Measurements from ENCODE around the gene VENTX.

DNA sequence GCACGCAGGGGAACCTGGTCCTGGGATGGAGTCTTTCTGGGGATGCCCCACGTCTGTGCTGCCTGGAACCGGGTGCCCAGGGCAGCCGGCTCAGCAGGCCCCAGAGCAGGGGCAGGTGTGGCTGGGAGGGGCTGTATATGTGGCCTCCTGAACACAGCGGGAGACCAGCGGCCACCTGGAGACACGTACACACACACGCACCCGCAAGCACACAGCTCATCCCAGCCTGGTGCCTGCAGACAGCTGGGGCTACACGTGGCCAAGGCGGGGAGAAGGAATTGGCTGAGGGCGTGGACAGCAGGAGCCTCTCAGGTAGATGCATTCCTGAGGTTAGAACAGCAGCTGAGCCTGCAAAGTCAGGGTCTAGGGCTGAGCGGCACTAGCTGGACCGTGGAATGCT is 25.0 kb downstream of the VENTX start:
- TF ChIP-seq, protein P1, sequence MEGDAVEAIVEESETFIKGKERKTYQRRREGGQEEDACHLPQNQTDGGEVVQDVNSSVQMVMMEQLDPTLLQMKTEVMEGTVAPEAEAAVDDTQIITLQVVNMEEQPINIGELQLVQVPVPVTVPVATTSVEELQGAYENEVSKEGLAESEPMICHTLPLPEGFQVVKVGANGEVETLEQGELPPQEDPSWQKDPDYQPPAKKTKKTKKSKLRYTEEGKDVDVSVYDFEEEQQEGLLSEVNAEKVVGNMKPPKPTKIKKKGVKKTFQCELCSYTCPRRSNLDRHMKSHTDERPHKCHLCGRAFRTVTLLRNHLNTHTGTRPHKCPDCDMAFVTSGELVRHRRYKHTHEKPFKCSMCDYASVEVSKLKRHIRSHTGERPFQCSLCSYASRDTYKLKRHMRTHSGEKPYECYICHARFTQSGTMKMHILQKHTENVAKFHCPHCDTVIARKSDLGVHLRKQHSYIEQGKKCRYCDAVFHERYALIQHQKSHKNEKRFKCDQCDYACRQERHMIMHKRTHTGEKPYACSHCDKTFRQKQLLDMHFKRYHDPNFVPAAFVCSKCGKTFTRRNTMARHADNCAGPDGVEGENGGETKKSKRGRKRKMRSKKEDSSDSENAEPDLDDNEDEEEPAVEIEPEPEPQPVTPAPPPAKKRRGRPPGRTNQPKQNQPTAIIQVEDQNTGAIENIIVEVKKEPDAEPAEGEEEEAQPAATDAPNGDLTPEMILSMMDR (optimal IDR thresholded peaks at IDR 0.05 in 1 of 3, IDR thresholded peaks at IDR 0.05 in 1 of 3, conservative IDR thresholded peaks at IDR 0.05 in 1 of 3; ENCODE audit: extremely low read depth in 1 of 3, insufficient read depth in 2 of 3, low read length in 3 of 3) = no peak
- TF ChIP-seq EZH2 (IDR thresholded peaks at IDR 0.05; ENCODE audit: low read length) = no peak
